Osteocyte (in vitro differentiated cells): ENCODE measurements around the gene EPDR1. TPM values are rescaled to one million over a fixed set of nuclear protein-coding genes. Genes with fewer than 3 reads are reported as not detected.

ENCODE experiments used
- DNase-seq: peaks from one replicate; pipeline ENCODE4 v3.0.0; 2021; ENCODE audit warnings: mixed read lengths; ENCODE audit not compliant: unreplicated experiment; ENCODE audit errors: extremely low spot score
- H3K27ac Mint-ChIP-seq: one replicate; pipeline ENCODE4 v1.8.0; 2021; ENCODE audit warnings: mild to moderate bottlenecking, mixed read lengths; ENCODE audit not compliant: unreplicated experiment
- H3K27me3 Mint-ChIP-seq: one replicate; pipeline ENCODE4 v1.8.0; 2021; ENCODE audit warnings: mixed read lengths; ENCODE audit not compliant: unreplicated experiment
- H3K36me3 Mint-ChIP-seq: one replicate; pipeline ENCODE4 v1.8.0; 2021; ENCODE audit warnings: mixed read lengths; ENCODE audit not compliant: unreplicated experiment
- H3K4me1 Mint-ChIP-seq: one replicate; pipeline ENCODE4 v1.8.0; 2021; ENCODE audit warnings: mixed read lengths; ENCODE audit not compliant: unreplicated experiment
- H3K4me3 Mint-ChIP-seq: one replicate; pipeline ENCODE4 v1.8.0; 2021; ENCODE audit warnings: mild to moderate bottlenecking, moderate library complexity, mixed read lengths; ENCODE audit not compliant: unreplicated experiment
- H3K9me3 Mint-ChIP-seq: one replicate; pipeline ENCODE4 v1.8.0; 2021; ENCODE audit warnings: mixed read lengths; ENCODE audit not compliant: unreplicated experiment
- long read RNA-seq: library from polyadenylated mRNA; unstranded; transcript quantifications from one replicate; pipeline ENCODE4 v2.0.0, GENCODE V29; 2021
- total RNA-seq: library from RNA; stranded (reverse); gene quantifications from 2 replicates; pipeline ENCODE4 v1.2.1, GENCODE V29; 2021
- TF ChIP-seq, protein P1 (sequence below): fragments of 200-600 bp; sonication (generic); IDR thresholded peaks from 2 replicates; pipeline ENCODE4 v1.5.0; 2021; ENCODE audit warnings: antibody characterized with exemption, mild to moderate bottlenecking, moderate library complexity

EPDR1 gene
- 14.6 and 16.6 TPM in 2 replicates for total RNA-seq
- long read RNA-seq, transcript EPDR1-201 (3 exons, 2,599 nt), result major isoform, 5 of 12 reads
- long read RNA-seq, partial matches to known transcripts, result 3 of 12 reads
- long read RNA-seq, other reads (novel, unspliced or antisense), result 4 of 12 reads

DNA sequence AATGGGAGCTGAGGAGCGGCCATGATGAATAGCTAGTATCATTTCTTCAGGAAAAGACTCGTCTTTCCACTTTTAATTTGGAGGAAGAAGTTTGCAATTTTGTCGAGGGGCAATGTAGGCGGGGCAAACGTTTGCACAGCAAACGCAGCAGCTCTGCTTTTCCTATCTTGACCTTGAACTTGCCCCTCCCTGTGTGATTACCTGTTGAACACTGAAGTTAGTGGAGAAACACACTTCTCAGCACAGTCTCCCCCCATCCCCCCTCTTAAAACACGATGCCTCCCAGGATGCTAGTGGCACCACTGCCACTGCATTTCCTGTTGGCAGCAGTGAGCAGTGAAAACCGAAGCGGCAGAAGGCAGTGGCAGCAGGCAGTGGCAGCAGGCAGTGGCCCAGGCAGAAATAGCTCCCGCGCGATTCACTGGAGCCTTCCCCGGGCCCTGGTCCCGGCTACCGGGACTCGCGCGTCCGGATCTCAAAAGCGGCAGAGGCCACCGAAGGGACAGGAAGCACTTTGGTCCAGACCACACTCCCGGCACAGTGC lies at the start of gene EPDR1:
TSS of gene EPDR1 (plus strand) at position 336 of the 544 bp plus-strand sequence. CDS start 300 bp downstream, outside the sequence.
- peak; percentile 84 for DNase-seq
- H3K4me1 Mint-ChIP-seq, result peaks cover 26% of the 10 kb centered on the region
- no peaks in the 10 kb centered on the region for H3K36me3 Mint-ChIP-seq
- TF ChIP-seq, protein P1, sequence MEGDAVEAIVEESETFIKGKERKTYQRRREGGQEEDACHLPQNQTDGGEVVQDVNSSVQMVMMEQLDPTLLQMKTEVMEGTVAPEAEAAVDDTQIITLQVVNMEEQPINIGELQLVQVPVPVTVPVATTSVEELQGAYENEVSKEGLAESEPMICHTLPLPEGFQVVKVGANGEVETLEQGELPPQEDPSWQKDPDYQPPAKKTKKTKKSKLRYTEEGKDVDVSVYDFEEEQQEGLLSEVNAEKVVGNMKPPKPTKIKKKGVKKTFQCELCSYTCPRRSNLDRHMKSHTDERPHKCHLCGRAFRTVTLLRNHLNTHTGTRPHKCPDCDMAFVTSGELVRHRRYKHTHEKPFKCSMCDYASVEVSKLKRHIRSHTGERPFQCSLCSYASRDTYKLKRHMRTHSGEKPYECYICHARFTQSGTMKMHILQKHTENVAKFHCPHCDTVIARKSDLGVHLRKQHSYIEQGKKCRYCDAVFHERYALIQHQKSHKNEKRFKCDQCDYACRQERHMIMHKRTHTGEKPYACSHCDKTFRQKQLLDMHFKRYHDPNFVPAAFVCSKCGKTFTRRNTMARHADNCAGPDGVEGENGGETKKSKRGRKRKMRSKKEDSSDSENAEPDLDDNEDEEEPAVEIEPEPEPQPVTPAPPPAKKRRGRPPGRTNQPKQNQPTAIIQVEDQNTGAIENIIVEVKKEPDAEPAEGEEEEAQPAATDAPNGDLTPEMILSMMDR, result peak; percentile 42
- H3K9me3 Mint-ChIP-seq, result peaks cover 5% of the 10 kb centered on the region
- peaks cover 35% of the 10 kb centered on the region for H3K27me3 Mint-ChIP-seq
- H3K27ac Mint-ChIP-seq, result peak within 1 kb of the TSS; percentile 78
- H3K4me3 Mint-ChIP-seq, result peak within 1 kb of the TSS; percentile 85

DNA sequence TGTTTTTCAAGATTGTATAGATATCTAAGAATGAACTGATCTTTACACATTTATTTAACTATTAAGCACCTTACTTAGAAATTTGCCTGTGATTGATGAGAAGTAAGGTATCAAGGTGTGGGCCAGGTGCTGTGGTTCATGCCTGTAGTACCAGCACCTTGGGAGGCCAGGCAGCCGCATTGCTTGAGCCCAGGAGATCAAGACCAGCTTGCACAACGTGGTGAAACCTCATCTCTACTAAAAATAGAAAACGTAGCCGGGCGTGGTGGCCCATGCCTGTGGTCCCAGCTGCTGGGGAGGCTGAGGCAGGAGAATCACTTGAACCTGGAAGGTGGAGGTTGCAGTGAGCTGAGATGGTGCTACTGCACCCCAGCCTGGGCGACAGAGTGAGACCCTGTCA lies 38.4 kb upstream of the EPDR1 start:
- H3K36me3 Mint-ChIP-seq, result no peaks in the 10 kb centered on the region
- H3K27ac Mint-ChIP-seq, result no peak overlapping the region
- H3K9me3 Mint-ChIP-seq, result no peaks in the 10 kb centered on the region
- no peaks in the 10 kb centered on the region for H3K4me1 Mint-ChIP-seq
- TF ChIP-seq, protein P1, result no peak
- peaks cover 18% of the 10 kb centered on the region for H3K27me3 Mint-ChIP-seq
- DNase-seq, result no peak
- H3K4me3 Mint-ChIP-seq, result no peak overlapping the region

DNA sequence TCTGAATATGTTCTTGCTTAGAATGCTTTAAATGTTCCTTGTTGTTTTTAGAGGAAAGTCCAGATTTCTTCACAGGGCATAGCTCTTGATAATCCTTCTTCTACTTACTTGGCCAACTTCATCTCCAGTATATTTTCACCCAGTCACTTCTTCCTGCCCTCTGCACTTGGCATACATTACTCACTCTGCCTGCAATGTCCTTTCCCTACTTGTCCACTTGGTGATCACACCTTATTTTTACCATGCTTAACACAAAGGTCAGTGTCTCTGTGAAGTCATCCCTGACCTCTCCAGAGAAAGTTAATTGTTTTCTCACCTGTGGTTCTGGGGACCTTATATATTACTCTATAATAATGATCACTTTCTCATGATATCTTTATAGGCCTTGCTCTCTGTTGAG lies 27.1 kb upstream of the EPDR1 start:
- TF ChIP-seq, protein P1, result no peak
- Mint-ChIP-seq H3K9me3 (no peaks in the 10 kb centered on the region), H3K4me3 (no peak overlapping the region), H3K36me3 (no peaks in the 10 kb centered on the region), H3K27ac (no peak overlapping the region), H3K4me1 (no peaks in the 10 kb centered on the region), H3K27me3 (peaks cover 52% of the 10 kb centered on the region)
- DNase-seq, result no peak

DNA sequence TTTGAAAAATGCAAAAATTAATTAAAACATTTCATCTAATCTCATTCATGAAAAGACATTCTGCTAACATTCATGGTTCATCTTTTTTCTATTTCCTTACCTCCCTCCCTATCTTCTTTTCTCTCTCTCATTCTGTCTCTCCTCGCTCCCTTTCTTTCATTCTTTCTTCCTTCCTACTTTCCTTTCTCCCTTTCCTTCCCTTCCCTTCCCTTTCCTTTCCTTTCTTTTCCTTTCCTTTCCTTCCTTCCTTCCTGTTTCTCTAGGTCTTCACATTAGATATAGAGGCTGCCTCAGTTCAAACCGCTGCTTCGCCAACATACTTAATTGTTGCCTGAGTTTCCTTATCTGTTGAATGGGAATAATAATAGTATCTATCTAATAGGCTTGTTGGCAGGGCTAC lies 25.8 kb upstream of the EPDR1 start:
- Mint-ChIP-seq H3K4me3 (no peak overlapping the region), H3K9me3 (no peaks in the 10 kb centered on the region), H3K27ac (no peak overlapping the region), H3K27me3 (peaks cover 54% of the 10 kb centered on the region), H3K4me1 (no peaks in the 10 kb centered on the region), H3K36me3 (no peaks in the 10 kb centered on the region)
- TF ChIP-seq, protein P1, result no peak
- DNase-seq, result no peak

DNA sequence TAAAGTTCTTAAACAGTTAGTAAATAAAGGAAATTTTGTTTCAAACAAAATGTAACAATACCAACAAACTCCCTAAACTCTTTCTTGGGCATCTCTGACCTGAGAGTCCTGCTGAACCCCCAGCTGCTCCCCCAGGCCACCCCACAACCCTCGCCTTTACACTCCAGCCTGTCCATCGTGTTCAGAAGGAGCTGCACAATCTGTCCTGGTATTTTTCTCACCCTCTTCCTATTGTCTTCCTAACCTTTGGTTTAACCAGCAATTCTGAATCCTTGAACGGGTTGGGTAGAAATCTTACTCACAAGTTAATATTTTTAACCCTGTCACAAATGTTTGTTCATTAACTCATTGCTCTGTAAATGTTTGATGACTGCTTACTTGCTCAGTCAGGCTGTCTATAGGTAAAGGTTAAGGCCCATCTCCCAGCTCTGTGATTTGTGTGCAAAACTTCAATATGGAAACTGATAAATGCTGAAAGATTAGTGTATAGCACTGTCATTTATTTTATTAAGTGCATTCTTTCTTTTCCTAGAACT lies 20.7 kb upstream of the EPDR1 start:
- DNase-seq, result no peak
- TF ChIP-seq, protein P1, result no peak
- Mint-ChIP-seq H3K9me3 (no peaks in the 10 kb centered on the region), H3K4me1 (peaks cover 7% of the 10 kb centered on the region), H3K36me3 (no peaks in the 10 kb centered on the region), H3K27me3 (peaks cover 33% of the 10 kb centered on the region), H3K27ac (no peak overlapping the region), H3K4me3 (no peak overlapping the region)
